Measurements from ENCODE around the gene MTPN. TPM values are rescaled to one million over a fixed set of nuclear protein-coding genes. Genes with fewer than 3 reads are reported as not detected.

The MTPN gene
- total RNA-seq, 2 experiments from 2014 or later = 123 to 136 TPM

- DNase-seq (no peak), ATAC-seq (no peak)
- Mint-ChIP-seq H3K9me3 (ENCODE audit: low read depth) (no peaks in the 10 kb centered on the region), H3K4me1 (peaks cover 68% of the 10 kb centered on the region), H3K27ac (no peak overlapping the region), H3K36me3 (ENCODE audit: low read depth) (peaks cover 7% of the 10 kb centered on the region), H3K4me3 (no peak overlapping the region), H3K27me3 (no peaks in the 10 kb centered on the region)
- CTCF ChIA-PET = no interaction called here
- POLR2A ChIA-PET = interaction anchor here (0.6 to 0.7 kb wide), 2 partner anchors 105 to 733 kb away, joined by 3 read pairs; no protein-coding TSS in a partner anchor
- intact Hi-C loops (cut with DNase I, micrococcal nuclease) = no loop called here
These were observed 39.1 kb downstream of the MTPN start for GRCh38 chr7:135938086-135938485.

GRCh38 chr7:135936497-135937217, 40.5 kb downstream of the MTPN start:
- H3K9me3 Mint-ChIP-seq (ENCODE audit: low read depth) = no peaks in the 10 kb centered on the region

GRCh38 chr7:135934651-135935050, 42.5 kb downstream of the MTPN start:
- no peak for DNase-seq
- ChIA-PET CTCF (no interaction called here), POLR2A (no interaction called here)
- no peak for ATAC-seq
- H3K36me3 Mint-ChIP-seq (ENCODE audit: low read depth) = peaks cover 16% of the 10 kb centered on the region
- peaks cover 47% of the 10 kb centered on the region for H3K4me1 Mint-ChIP-seq
- H3K27me3 Mint-ChIP-seq = no peaks in the 10 kb centered on the region
- H3K4me3 Mint-ChIP-seq = no peak overlapping the region
- H3K27ac Mint-ChIP-seq = peak overlapping the region; percentile 28
- H3K9me3 Mint-ChIP-seq (ENCODE audit: low read depth) = no peaks in the 10 kb centered on the region
- intact Hi-C loops (cut with DNase I, micrococcal nuclease) = no loop called here

More at GRCh38 chr7:135936497-135937217, 40.5 kb downstream of the MTPN start:
- CTCF ChIA-PET = no interaction called here
- peaks cover 58% of the 10 kb centered on the region for H3K4me1 Mint-ChIP-seq
- no peak for DNase-seq
- POLR2A ChIA-PET = no interaction called here
- H3K27ac Mint-ChIP-seq = no peak overlapping the region
- no peak for ATAC-seq
- H3K36me3 Mint-ChIP-seq (ENCODE audit: low read depth) = peaks cover 7% of the 10 kb centered on the region
- intact Hi-C loops (cut with DNase I, micrococcal nuclease) = no loop called here
- H3K27me3 Mint-ChIP-seq = no peaks in the 10 kb centered on the region
- H3K4me3 Mint-ChIP-seq = no peak overlapping the region

DNA sequence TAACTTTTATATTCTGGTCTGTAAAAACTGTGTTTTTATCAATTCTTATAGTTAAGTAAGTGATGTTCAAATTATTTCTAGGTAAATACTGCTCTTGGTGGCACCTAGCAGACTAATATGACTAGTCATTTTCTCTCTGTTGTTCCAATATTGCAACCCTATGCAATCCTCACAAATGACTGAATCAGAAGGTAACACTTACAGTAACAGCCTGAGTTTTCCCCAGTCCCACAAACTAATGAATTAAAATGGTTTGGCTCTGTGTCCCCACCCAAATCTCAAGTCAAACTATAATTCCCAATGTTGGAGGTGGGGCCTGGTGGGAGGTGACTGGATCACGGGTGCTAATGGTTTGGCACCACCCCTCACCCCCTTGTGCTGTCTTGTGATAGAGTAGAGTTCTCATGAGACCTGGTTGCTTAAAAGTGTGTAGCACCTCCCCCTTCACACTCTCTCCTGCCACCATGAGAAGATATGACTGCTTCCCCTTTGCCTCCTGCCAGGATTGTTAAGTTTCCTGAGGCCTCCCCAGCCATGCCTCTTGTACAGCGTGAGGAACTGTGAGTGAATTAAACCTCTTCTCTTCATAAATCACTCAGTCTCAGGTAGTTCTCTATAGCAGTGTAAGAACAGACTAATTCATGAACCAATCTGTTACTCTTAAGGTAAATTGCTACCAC, 43.5 kb downstream of the MTPN start:
- intact Hi-C loops (cut with DNase I, micrococcal nuclease) = loop anchor here in 1 of 2 experiments (2.0 kb wide), 1 partner anchor 41 kb away; no protein-coding TSS in a partner anchor
- Mint-ChIP-seq H3K9me3 (ENCODE audit: low read depth) (no peaks in the 10 kb centered on the region), H3K4me1 (peaks cover 40% of the 10 kb centered on the region), H3K27me3 (no peaks in the 10 kb centered on the region), H3K4me3 (no peak overlapping the region), H3K36me3 (ENCODE audit: low read depth) (peaks cover 19% of the 10 kb centered on the region), H3K27ac (peak overlapping the region; percentile 58)
- CTCF ChIA-PET = interaction anchor here (0.6 to 0.8 kb wide), 2 partner anchors 11 to 446 kb away, joined by 3 to 4 read pairs; no protein-coding TSS in a partner anchor
- POLR2A ChIA-PET = no interaction called here
- ATAC-seq (peak; percentile 56), DNase-seq (peak; percentile 5)

DNA sequence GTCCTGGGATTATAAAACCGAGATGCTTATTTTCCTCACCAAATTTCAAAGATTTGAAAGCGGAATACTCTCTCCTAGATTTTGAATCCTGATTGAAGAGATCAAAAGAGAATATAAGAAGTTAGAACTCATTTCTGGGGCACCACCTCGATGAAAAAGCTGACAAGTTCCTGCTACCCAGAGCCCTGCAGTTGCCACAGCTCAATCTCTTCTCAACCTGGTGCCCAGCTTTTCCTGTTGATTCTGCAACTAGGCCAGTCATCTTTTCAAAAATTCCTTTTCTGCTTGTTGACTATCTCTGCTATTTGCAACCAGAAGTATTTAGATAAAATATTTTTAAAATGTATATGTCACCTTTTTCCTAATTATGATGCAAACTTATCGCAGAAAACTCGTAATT, 45.0 kb downstream of the MTPN start:
- ChIA-PET CTCF (no interaction called here), POLR2A (no interaction called here)
- Mint-ChIP-seq H3K27me3 (no peaks in the 10 kb centered on the region), H3K36me3 (ENCODE audit: low read depth) (peaks cover 23% of the 10 kb centered on the region), H3K4me1 (peaks cover 28% of the 10 kb centered on the region), H3K4me3 (no peak overlapping the region), H3K27ac (no peak overlapping the region), H3K9me3 (ENCODE audit: low read depth) (no peaks in the 10 kb centered on the region)
- ATAC-seq = no peak
- no peak for DNase-seq
- intact Hi-C loops (cut with DNase I, micrococcal nuclease) = loop anchor here in 1 of 2 experiments (2.0 kb wide), 1 partner anchor 43 kb away; no protein-coding TSS in a partner anchor

GRCh38 chr7:135930565-135931461, 46.3 kb downstream of the MTPN start:
- CTCF ChIA-PET = no interaction called here
- H3K36me3 Mint-ChIP-seq (ENCODE audit: low read depth) = peaks cover 28% of the 10 kb centered on the region
- DNase-seq (no peak), ATAC-seq (no peak)
- no peak overlapping the region for H3K27ac Mint-ChIP-seq
- H3K9me3 Mint-ChIP-seq (ENCODE audit: low read depth) = no peaks in the 10 kb centered on the region
- H3K4me3 Mint-ChIP-seq = no peak overlapping the region
- intact Hi-C loops (cut with DNase I, micrococcal nuclease) = no loop called here
- no peaks in the 10 kb centered on the region for H3K27me3 Mint-ChIP-seq
- POLR2A ChIA-PET = no interaction called here
- H3K4me1 Mint-ChIP-seq = peaks cover 25% of the 10 kb centered on the region

- Mint-ChIP-seq H3K27me3 (no peaks in the 10 kb centered on the region), H3K36me3 (ENCODE audit: low read depth) (peaks cover 26% of the 10 kb centered on the region), H3K27ac (peak overlapping the region; percentile 4), H3K4me1 (peaks cover 18% of the 10 kb centered on the region), H3K9me3 (ENCODE audit: low read depth) (no peaks in the 10 kb centered on the region), H3K4me3 (no peak overlapping the region)
- ATAC-seq (no peak), DNase-seq (no peak)
- CTCF ChIA-PET = interaction anchor here (0.7 kb wide), 1 partner anchor 10 kb away, joined by 3 read pairs; no protein-coding TSS in a partner anchor
- intact Hi-C loops (cut with DNase I, micrococcal nuclease) = no loop called here
- POLR2A ChIA-PET = no interaction called here
These were observed 47.4 kb downstream of the MTPN start for GRCh38 chr7:135929722-135930141.

GRCh38 chr7:135929249-135929648, 47.9 kb downstream of the MTPN start:
- H3K27ac Mint-ChIP-seq = peak overlapping the region; percentile 4
- CTCF ChIA-PET = interaction anchor here (0.7 kb wide), 1 partner anchor 11 kb away, joined by 3 read pairs; no protein-coding TSS in a partner anchor
- POLR2A ChIA-PET = no interaction called here
- ATAC-seq (peak; percentile 69), DNase-seq (no peak)
- H3K36me3 Mint-ChIP-seq (ENCODE audit: low read depth) = peaks cover 26% of the 10 kb centered on the region
- no peaks in the 10 kb centered on the region for H3K27me3 Mint-ChIP-seq
- no peaks in the 10 kb centered on the region for H3K9me3 Mint-ChIP-seq (ENCODE audit: low read depth)
- H3K4me1 Mint-ChIP-seq = peaks cover 14% of the 10 kb centered on the region
- intact Hi-C loops (cut with DNase I, micrococcal nuclease) = no loop called here
- H3K4me3 Mint-ChIP-seq = no peak overlapping the region

- ChIA-PET CTCF (no interaction called here), POLR2A (no interaction called here)
- H3K4me3 Mint-ChIP-seq = no peak overlapping the region
- H3K36me3 Mint-ChIP-seq (ENCODE audit: low read depth) = peaks cover 26% of the 10 kb centered on the region
- intact Hi-C loops (cut with DNase I, micrococcal nuclease) = no loop called here
- no peak overlapping the region for H3K27ac Mint-ChIP-seq
- ATAC-seq = no peak
- DNase-seq = no peak
- H3K4me1 Mint-ChIP-seq = peaks cover 4% of the 10 kb centered on the region
- H3K27me3 Mint-ChIP-seq = no peaks in the 10 kb centered on the region
- no peaks in the 10 kb centered on the region for H3K9me3 Mint-ChIP-seq (ENCODE audit: low read depth)
These were observed 49.0 kb downstream of the MTPN start for GRCh38 chr7:135928136-135928535.

DNA sequence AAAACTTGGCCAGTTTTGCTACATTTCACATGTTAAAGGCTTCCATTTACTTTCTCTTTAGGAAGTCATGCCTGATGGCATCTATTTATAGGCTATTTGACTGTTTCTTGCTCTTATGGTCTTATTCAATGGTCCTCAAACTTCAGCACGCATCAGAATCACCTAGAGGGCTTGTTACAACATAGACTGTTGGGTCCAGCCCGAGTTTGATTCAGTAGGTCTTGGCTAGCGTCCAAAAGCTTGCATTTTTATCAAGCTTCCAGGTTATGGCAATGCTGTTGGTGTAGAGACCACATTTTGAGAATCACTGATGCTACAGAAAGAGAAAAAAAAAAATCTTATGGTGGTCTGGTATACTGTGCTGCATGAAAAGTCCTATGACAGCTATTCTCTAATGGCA, 51.9 kb downstream of the MTPN start:
- Mint-ChIP-seq H3K4me1 (peaks cover 4% of the 10 kb centered on the region), H3K36me3 (ENCODE audit: low read depth) (peaks cover 24% of the 10 kb centered on the region), H3K27me3 (no peaks in the 10 kb centered on the region), H3K27ac (no peak overlapping the region), H3K9me3 (ENCODE audit: low read depth) (no peaks in the 10 kb centered on the region), H3K4me3 (no peak overlapping the region)
- intact Hi-C loops (cut with DNase I, micrococcal nuclease) = no loop called here
- ATAC-seq (no peak), DNase-seq (no peak)
- ChIA-PET POLR2A (no interaction called here), CTCF (interaction anchor here (0.6 to 0.9 kb wide), 2 partner anchors 23 to 28 kb away, joined by 3 read pairs; no protein-coding TSS in a partner anchor)

DNA sequence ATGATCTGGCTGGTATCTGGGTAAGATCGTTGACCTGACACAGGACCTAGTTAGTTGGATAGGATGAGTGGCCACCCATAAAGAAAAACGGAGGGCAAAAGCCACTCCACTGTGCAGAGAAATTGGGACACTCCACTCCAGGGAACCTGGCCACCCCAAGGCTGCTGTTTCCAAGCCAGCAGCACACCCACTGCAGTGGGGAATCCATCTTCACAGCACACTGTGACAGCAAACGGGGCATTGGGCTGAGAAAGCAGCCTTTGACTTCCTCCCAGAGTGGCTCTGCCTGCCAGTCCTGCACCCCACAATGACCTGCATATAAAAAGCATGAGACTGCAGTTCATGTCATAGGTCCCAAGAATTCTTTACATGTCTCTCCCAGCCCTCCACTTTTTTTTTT, 52.9 kb downstream of the MTPN start:
- DNase-seq (no peak), ATAC-seq (no peak)
- Mint-ChIP-seq H3K36me3 (ENCODE audit: low read depth) (peaks cover 18% of the 10 kb centered on the region), H3K4me3 (no peak overlapping the region), H3K27ac (no peak overlapping the region), H3K27me3 (no peaks in the 10 kb centered on the region), H3K9me3 (ENCODE audit: low read depth) (no peaks in the 10 kb centered on the region), H3K4me1 (no peaks in the 10 kb centered on the region)
- ChIA-PET CTCF (interaction anchor here (0.7 kb wide), 1 partner anchor 42 kb away, joined by 3 read pairs; no protein-coding TSS in a partner anchor), POLR2A (no interaction called here)
- intact Hi-C loops (cut with DNase I, micrococcal nuclease) = no loop called here

Measured in activated CD4-positive, alpha-beta T cell treated with anti-CD3 and anti-CD28 coated beads for 36 hours (primary cell).